Neural progenitor cell (in vitro differentiated cells): ENCODE results near the gene MBP.

ENCODE experiments used
- CTCF ChIP-seq: fragments of 200-600 bp; sonication (generic); IDR thresholded peaks from 2 replicates; pipeline ENCODE4 v1.5.1; 2017; ENCODE audit warnings: antibody characterized with exemption, mild to moderate bottlenecking
- EZH2 ChIP-seq: fragments of 200-600 bp; sonication (generic); IDR thresholded peaks from 2 replicates; pipeline ENCODE4 v1.6.1; 2017; ENCODE audit warnings: antibody characterized with exemption, mild to moderate bottlenecking, moderate library complexity
- EZH2phosphoT487 ChIP-seq: fragments of 200-600 bp; sonication (generic); IDR thresholded peaks from 2 replicates; pipeline ENCODE4 v1.6.1; 2017; ENCODE audit warnings: antibody characterized with exemption

GRCh38 chr18:77019641-77020040 lies 112.9 kb downstream of the MBP start:
- no peak for TF ChIP-seq CTCF
- TF ChIP-seq EZH2phosphoT487 = no peak
- no peak for TF ChIP-seq EZH2
